PC-9 (cell line): ENCODE data around the gene OSMR. TPM values are rescaled to one million over a fixed set of nuclear protein-coding genes. Genes with fewer than 3 reads are reported as not detected.

Experiments used
- Bru-seq: library from RNA; stranded (reverse); fragments of 400-500 nt; gene quantifications from one replicate; lab custom pipeline; 2021; lab: Mats Ljungman, UMichigan
- BruChase-seq, 2 experiments: library from RNA; stranded (reverse); fragments of 400-500 nt; gene quantifications; one replicate each; lab custom pipeline; 2021; lab: Mats Ljungman, UMichigan
- BruUV-seq: library from RNA; stranded (reverse); fragments of 400-500 nt; replicated peaks from 2 replicates; lab custom pipeline; 2021; lab: Mats Ljungman, UMichigan
- CTCF ChIA-PET: fragments of 300-600 bp; sonication (Branson Sonifier 250); formaldehyde crosslinking; loops from one replicate; lab custom pipeline; 2022; ENCODE audit warnings: antibody characterized with exemption; lab: Charles Lee
- POLR2A ChIA-PET: fragments of 300-600 bp; sonication (Branson Sonifier 250); formaldehyde crosslinking; loops from one replicate; lab custom pipeline; 2022; ENCODE audit warnings: antibody characterized with exemption; ENCODE audit not compliant: unreplicated experiment; lab: Charles Lee
- DNase-seq, 2 experiments: peaks; one replicate each; pipeline versions ENCODE4 v3.0.0 to v3.0.0-alpha.2; 2015 to 2022; ENCODE audit warnings: mixed read lengths in 1 of 2
- H2AFZ ChIP-seq: fragments of 200-600 bp; sonication (generic); 2 replicates; pipeline ENCODE4 v1.8.1; 2017; ENCODE audit warnings: antibody characterized with exemption
- H3F3A ChIP-seq: fragments of 200-600 bp; sonication (generic); 2 replicates; pipeline ENCODE4 v1.8.1; 2017; ENCODE audit warnings: antibody characterized with exemption, mild to moderate bottlenecking, low read depth; ENCODE audit not compliant: insufficient read depth
- H3K27ac ChIP-seq: fragments of 200-600 bp; sonication (generic); 2 replicates; pipeline ENCODE4 v1.6.1; 2016; ENCODE audit warnings: mixed run types
- H3K27me3 ChIP-seq: fragments of 200-600 bp; sonication (generic); 2 replicates; pipeline ENCODE4 v1.6.1; 2016; ENCODE audit warnings: low read depth, mixed run types; ENCODE audit not compliant: insufficient read depth
- H3K36me3 ChIP-seq: fragments of 200-600 bp; sonication (generic); 2 replicates; pipeline ENCODE4 v1.6.1; 2016; ENCODE audit warnings: low read depth, mixed run types
- H3K4me1 ChIP-seq: fragments of 200-600 bp; sonication (generic); replicated peaks from 2 replicates; pipeline ENCODE4 v1.6.1; 2016; ENCODE audit warnings: mixed run types; ENCODE audit not compliant: insufficient read depth
- H3K4me2 ChIP-seq: fragments of 200-600 bp; sonication (generic); 2 replicates; pipeline ENCODE4 v1.6.1; 2017; ENCODE audit warnings: mixed run types
- H3K4me3 ChIP-seq: fragments of 200-600 bp; sonication (generic); 2 replicates; pipeline ENCODE4 v1.6.1; 2016; ENCODE audit warnings: mixed run types
- H3K79me2 ChIP-seq: fragments of 200-600 bp; sonication (generic); 2 replicates; pipeline ENCODE4 v1.6.1; 2017; ENCODE audit warnings: low read depth, mixed run types
- H3K9me2 ChIP-seq: fragments of 200-600 bp; sonication (generic); 2 replicates; pipeline ENCODE4 v1.8.1; 2017; ENCODE audit warnings: mild to moderate bottlenecking; ENCODE audit not compliant: insufficient read depth
- H3K9me3 ChIP-seq: fragments of 200-600 bp; sonication (generic); 2 replicates; pipeline ENCODE4 v1.8.1; 2016; ENCODE audit warnings: low read depth; ENCODE audit not compliant: insufficient read depth
- H4K20me1 ChIP-seq: fragments of 200-600 bp; sonication (generic); 2 replicates; pipeline ENCODE4 v1.8.1; 2017; ENCODE audit not compliant: insufficient read depth
- CTCF ChIP-seq: fragments of 200-600 bp; sonication (generic); conservative IDR thresholded peaks from 2 replicates; pipeline ENCODE4 v1.6.1; 2017; ENCODE audit warnings: mixed run types, antibody characterized with exemption, mild to moderate bottlenecking, moderate library complexity
- EZH2 ChIP-seq: fragments of 200-600 bp; sonication (generic); IDR thresholded peaks from 2 replicates; pipeline ENCODE4 v1.8.0; 2017; ENCODE audit warnings: antibody characterized with exemption, low read depth
- intact Hi-C: fragments of 100-400 bp; cut with micrococcal nuclease; formaldehyde crosslinking; loops from one replicate; pipeline ENCODE4 v1.10.0; 2022; ENCODE audit not compliant: unreplicated experiment
- long read RNA-seq: library from polyadenylated mRNA; stranded (forward); transcript quantifications from one replicate; pipeline ENCODE4 v2.0.0, GENCODE V29; 2022
- total RNA-seq: library from RNA; stranded (reverse); gene quantifications from 2 replicates; pipeline ENCODE4 v1.2.3, GENCODE V29; 2021

The OSMR gene
- total RNA-seq: 45.3 and 65.4 TPM in 2 replicates
- Bru-seq, nascent RNA: percentile 95 among the genes with signal in this experiment
- BruChase-seq, experiment 1, labeled RNA remaining after a 2-hour chase: percentile 96 among the genes with signal in this experiment
- percentile 91 among the genes with signal in this experiment for BruChase-seq, experiment 2, labeled RNA remaining after a 6-hour chase
- long read RNA-seq, transcript OSMR-202 (7 exons, 1,740 nt): major isoform, 6 of 49 reads
- long read RNA-seq, partial matches to known transcripts: 20 of 49 reads
- long read RNA-seq, other reads (novel, unspliced or antisense): 19 of 49 reads

DNA sequence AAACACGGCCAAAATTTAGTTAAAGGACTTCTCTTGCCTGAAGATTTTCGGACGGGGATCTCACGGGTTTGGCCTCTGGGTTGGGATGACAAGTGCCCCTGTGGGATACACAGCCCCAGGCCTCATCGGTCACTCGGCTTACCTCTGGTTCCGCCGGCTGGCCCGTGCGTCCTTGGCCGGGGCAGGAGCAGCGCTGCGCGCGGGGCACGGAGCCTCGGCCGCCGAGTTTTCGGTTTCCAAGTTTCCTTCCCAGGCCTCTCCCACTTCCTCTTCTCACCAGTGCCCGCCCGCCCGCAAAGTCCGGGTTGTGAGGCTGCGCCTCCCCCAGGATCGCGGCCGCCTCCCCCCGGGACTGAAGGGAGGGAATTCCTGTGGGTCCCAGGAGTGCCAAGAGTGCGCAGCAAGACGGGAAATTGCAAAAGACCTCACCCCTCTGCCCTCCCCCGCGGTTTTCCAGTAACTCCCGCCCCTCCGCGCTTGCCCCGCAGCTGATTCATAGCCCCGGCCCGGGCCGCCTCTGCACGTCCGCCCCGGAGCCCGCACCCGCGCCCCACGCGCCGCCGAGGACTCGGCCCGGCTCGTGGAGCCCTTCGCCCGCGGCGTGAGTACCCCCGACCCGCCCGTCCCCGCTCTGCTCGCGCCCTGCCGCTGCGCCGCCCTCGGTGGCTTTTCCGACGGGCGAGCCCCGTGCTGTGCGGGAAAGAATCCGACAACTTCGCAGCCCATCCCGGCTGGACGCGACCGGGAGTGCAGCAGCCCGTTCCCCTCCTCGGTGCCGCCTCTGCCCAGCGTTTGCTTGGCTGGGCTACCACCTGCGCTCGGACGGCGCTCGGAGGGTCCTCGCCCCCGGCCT lies at the start of gene OSMR:
TSS of gene OSMR (plus strand) at position 487 of the 853 bp plus-strand sequence. CDS start 23,033 bp downstream, outside the sequence.
- intact Hi-C loops: loop anchor here (1.0 to 10.0 kb wide), 8 partner anchors 9 to 1539 kb away; no protein-coding TSS in a partner anchor
- TF ChIP-seq EZH2: no peak
- TF ChIP-seq CTCF: no peak
- Histone ChIP-seq H3K9me2 (no peaks in the 10 kb centered on the region), H3K36me3 (peaks cover 38% of the 10 kb centered on the region), H3K4me1 (peaks cover 48% of the 10 kb centered on the region), H3F3A (peaks cover 4% of the 10 kb centered on the region; the same call in 1 of the 2 replicates), H2AFZ (peak within 1 kb of the TSS; percentile 94), H4K20me1 (no peaks in the 10 kb centered on the region), H3K4me2 (peak within 1 kb of the TSS; percentile 92), H3K79me2 (peaks cover 86% of the 10 kb centered on the region), H3K27me3 (no peaks in the 10 kb centered on the region), H3K9me3 (peaks cover 5% of the 10 kb centered on the region; the same call in 1 of the 2 replicates), H3K4me3 (peak within 1 kb of the TSS; percentile 79), H3K27ac (peak within 1 kb of the TSS; percentile 95)
- POLR2A ChIA-PET: interaction anchor here (1.0 kb wide), 1 partner anchor 26 kb away, joined by 8 read pairs; no protein-coding TSS in a partner anchor
- no TSS peak for BruUV-seq
- DNase-seq: peak; percentile 92 to 100
- CTCF ChIA-PET: interaction anchor here (0.6 to 1.5 kb wide), 4 partner anchors 26 to 404 kb away, joined by 4 to 9 read pairs (median 4); no protein-coding TSS in a partner anchor

DNA sequence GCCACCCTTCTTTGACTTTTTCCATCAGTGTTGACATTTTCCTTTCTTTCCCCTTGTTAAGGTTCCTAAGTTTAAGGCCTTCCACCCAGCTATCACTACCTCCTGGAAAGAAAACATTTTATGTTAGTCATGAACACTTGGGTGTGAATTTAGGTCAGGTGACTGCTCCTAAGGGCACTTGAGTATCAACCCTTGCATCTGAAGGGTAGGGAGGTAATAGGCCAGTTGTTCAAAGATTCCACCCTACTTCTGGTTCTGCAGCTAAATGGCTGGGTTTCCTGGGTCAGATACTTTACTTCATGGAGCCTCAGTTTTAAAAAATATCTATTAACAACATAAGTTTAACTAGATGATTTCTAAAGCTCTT lies 49.1 kb upstream of the OSMR start:
- TF ChIP-seq CTCF (no peak), EZH2 (no peak)
- intact Hi-C loops: no loop called here
- no TSS peak for BruUV-seq
- no peaks in the 10 kb centered on the region for H3K36me3 ChIP-seq
- H3K9me3 ChIP-seq: no peaks in the 10 kb centered on the region
- POLR2A ChIA-PET: interaction anchor here (0.6 kb wide), 1 partner anchor 660 kb away, joined by 3 read pairs; no protein-coding TSS in a partner anchor
- H3K4me2 ChIP-seq: no peak overlapping the region
- no peaks in the 10 kb centered on the region for H4K20me1 ChIP-seq
- DNase-seq: no peak
- no peaks in the 10 kb centered on the region for H3K27me3 ChIP-seq
- H2AFZ ChIP-seq: no peak overlapping the region
- H3K4me1 ChIP-seq: no peaks in the 10 kb centered on the region
- no peak overlapping the region for H3K4me3 ChIP-seq
- no peaks in the 10 kb centered on the region for H3F3A ChIP-seq
- CTCF ChIA-PET: no interaction called here
- H3K79me2 ChIP-seq: no peaks in the 10 kb centered on the region
- H3K27ac ChIP-seq: no peak overlapping the region
- no peaks in the 10 kb centered on the region for H3K9me2 ChIP-seq

GRCh38 chr5:38797838-38798237 lies 48.0 kb upstream of the OSMR start:
- no peaks in the 10 kb centered on the region for H3K4me1 ChIP-seq
- DNase-seq: no peak
- ChIA-PET CTCF (interaction anchor here (1.7 kb wide), 1 partner anchor 356 kb away, joined by 4 read pairs; no protein-coding TSS in a partner anchor), POLR2A (no interaction called here)
- H3K27ac ChIP-seq: no peak overlapping the region
- no peak overlapping the region for H3K4me3 ChIP-seq
- intact Hi-C loops: no loop called here
- no peaks in the 10 kb centered on the region for H3K79me2 ChIP-seq
- H3K27me3 ChIP-seq: no peaks in the 10 kb centered on the region
- H3K4me2 ChIP-seq: no peak overlapping the region
- H4K20me1 ChIP-seq: no peaks in the 10 kb centered on the region
- no TSS peak for BruUV-seq
- H3K36me3 ChIP-seq: no peaks in the 10 kb centered on the region
- TF ChIP-seq EZH2 (no peak), CTCF (no peak)
- no peaks in the 10 kb centered on the region for H3K9me2 ChIP-seq
- H3K9me3 ChIP-seq: no peaks in the 10 kb centered on the region
- no peak overlapping the region for H2AFZ ChIP-seq
- no peaks in the 10 kb centered on the region for H3F3A ChIP-seq
